NCI-H187 (cell line): Measurements from ENCODE around the gene SLX4IP.
"Not testable (repeated sequence)": the region's sequence is repeated elsewhere in the genome, so short reads cannot be mapped to it uniquely, and the experiment has no call there.

ENCODE experiments used
- DNase-seq, 2 experiments: peaks; one replicate each; lab custom pipeline; 2025; lab: John Stamatoyannopoulos, UW

Gene SLX4IP

GRCh38 chr20:10573951-10574339 is 138.8 kb downstream of the SLX4IP start:
- DNase-seq, result no peak

- DNase-seq, result no peak
These were observed 141.4 kb downstream of the SLX4IP start for GRCh38 chr20:10576411-10577090.

GRCh38 chr20:10577648-10578047 is 142.5 kb downstream of the SLX4IP start:
- DNase-seq, result no peak

- no peak for DNase-seq
These were observed 143.5 kb downstream of the SLX4IP start for GRCh38 chr20:10578607-10579006.

- DNase-seq, result no peak
These were observed 144.8 kb downstream of the SLX4IP start for GRCh38 chr20:10579942-10580341.

DNA sequence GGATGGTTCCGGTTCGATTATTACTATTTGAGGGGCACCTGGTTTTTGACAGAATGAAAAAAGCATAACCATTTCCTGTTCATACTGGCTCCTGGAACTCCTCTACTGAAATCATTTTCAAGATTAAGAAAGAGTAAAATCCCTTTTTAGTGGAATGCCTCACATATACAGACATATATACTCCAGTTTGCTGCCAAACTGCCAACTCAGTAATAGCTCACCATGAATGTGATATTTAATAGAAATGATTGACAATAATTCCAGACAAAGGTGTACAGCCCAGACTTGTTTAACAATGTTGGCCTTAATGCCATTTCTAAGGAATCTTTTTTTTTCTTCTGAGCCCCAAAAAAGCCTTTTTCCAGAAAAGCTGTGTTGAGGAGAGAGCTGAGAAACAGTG is 145.6 kb downstream of the SLX4IP start:
- no peak for DNase-seq

DNA sequence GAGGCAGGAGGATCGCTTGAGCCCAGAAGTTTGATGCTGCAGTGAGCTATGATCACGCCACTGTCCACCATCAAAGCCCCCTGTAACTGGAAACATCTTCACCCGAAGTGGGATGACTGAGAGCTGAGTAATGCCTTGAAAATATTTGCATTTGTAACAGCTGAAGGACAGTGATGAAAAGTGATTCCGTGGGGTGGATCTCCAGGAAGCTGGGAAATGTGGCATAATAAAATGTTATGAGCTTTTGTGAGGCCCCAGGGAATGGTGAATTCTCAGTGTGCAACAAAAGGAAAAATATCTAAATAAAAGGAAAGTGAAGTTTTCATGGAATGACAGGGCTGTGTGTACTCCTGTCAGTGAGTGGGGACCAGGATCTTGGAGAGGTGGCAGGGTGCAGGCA is 146.7 kb downstream of the SLX4IP start:
- no peak for DNase-seq

DNA sequence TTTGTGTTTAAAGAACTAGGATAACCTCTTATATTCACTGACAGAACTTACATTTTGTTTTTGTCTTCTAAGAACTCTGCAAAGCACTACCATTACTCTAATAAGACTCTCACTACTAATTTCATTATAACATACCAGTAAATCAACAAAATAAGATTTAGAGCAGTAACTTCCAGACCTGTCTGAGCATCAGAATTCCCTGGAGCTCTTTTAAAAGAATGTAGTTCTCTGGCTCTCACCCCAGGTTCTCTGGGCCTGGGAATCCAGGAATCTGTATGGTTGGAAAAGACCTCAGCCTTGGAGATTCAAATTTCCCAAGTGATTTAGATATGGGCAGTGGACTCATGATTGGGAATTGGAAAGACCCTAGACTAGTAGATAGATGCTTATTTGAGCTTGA is 149.3 kb downstream of the SLX4IP start:
- DNase-seq, result no peak

- DNase-seq, result no peak
These were observed 150.2 kb downstream of the SLX4IP start for GRCh38 chr20:10585308-10585707.

- DNase-seq, result no peak
These were observed 151.2 kb downstream of the SLX4IP start for GRCh38 chr20:10586296-10586695.

- DNase-seq, result not testable (repeated sequence)
These were observed 155.3 kb downstream of the SLX4IP start for GRCh38 chr20:10590446-10590845.

- DNase-seq, result no peak
These were observed 156.0 kb downstream of the SLX4IP start for GRCh38 chr20:10590950-10591671.

DNA sequence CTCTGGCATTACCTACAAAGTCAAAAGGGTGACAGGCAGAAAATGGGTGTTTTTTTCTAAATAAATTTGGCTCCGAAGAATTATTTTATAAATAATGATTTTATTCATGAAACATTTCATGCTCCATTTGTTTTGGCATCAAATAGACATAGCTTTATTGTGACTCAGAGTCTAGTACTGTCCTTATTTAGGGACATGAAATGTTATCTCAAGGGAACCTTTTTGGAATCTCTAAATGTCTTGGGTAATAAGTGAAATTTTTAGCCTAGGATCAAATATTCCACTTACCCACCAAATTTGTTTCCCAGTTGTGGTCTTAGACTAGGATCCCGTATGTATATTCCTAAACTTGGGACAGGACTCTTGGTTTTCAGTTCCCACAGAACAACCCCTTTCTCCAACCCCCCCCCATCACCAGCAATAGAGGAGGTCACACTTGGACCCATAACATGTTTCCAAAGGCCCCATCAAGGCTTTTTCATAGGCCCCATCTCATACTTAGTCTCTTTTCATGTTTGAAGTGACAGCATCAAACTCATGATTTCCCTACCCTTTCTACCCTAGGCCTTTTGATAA is 156.9 kb downstream of the SLX4IP start:
- DNase-seq, result no peak

DNA sequence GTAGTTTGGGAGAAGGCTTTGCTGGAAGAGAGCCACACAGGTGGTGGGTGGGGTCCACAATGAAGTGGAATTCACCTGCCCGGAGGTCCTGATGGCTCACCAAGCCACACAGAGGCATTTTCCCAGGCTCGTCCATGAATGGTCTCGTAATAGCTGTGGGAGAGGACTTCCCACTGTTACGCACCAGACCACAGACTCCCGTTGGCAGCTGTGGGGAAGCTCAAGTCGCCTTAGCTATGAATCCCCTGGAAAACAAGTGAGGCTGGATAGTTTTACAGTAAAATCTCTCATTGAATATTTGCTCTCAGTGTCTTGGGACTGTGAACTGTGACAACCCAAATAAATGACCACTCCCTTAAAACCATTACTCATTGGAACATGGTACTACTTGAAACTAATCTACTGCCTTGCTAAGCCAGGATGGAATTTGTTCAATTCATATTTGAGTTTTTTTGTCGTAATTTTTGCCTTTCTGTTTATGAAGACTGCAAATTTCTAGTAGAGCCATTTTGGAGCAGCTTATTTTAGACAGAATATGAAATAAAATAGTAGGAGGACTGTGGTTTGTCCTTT is 159.3 kb downstream of the SLX4IP start:
- DNase-seq, result no peak

GRCh38 chr20:10595266-10595665 is 160.2 kb downstream of the SLX4IP start:
- DNase-seq, result no peak

DNA sequence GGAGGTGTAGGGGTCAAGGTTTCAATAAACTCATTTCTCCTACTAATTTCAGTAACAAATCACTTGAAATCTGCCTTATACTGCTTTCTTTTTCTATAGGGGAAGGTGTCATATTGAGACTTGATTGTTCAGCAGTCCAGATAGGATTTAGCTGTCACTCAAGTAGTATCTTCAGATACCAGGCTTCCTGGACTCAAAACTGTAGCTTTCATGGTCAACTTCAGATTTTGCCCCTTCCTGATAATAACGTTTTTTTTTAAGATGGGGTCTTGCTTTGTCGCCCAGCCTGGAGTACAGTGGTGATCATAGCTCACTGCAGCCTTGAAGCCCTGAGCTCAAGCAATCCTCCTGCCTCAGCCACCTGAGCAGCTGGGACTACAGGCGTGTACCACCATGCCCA is 160.9 kb downstream of the SLX4IP start:
- DNase-seq, result no peak

- no peak for DNase-seq
These were observed 161.6 kb downstream of the SLX4IP start for GRCh38 chr20:10596710-10597121.

DNA sequence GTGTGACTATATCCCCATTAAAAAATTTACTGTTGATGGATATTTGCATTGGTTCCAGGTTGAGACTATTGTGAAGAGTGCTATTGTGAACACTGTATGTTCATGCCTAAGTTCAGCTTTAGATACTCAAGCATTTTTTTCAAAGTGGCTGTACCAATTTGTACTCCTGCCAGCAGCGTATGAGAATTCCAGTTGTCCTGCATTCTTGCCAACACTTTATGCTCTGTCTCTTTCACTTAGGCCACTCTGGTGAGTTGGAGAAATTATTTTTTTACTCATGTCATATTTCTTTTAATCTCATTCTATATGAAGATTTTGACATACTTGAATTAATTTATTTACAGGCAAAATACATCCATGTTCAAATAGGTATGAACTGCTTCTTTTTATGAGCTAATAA is 162.5 kb downstream of the SLX4IP start:
- DNase-seq, result no peak

DNA sequence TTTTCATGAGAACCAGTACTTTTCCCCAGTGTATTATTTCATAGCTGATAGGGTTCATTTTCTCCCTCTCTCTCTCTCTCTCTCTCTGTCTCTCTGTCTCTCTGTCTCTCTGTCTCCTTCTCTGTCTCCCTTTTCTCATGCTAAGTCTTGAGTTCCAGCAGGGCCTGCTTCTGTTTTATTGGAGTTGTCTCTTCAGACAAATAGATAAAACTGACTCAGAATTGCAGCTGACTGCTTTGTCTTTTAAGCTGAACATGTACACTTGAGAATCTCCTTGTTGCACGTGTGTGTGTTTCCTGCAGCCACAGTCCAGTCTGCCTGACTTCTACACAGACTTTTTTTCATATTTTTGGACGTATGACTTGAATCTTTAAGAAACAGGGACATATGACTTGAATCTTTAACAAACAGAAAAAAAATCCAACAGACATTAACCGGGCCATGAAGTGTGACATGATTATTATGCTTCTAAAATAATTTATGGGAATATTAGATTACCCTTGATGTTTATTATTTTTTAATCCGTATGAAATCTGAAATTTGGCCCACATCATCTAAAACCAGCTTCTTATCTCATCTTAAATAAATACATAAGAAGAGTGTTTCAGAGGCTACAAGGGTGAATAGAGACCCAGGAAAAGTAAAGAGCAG is 167.2 kb downstream of the SLX4IP start:
- DNase-seq, result no peak

DNA sequence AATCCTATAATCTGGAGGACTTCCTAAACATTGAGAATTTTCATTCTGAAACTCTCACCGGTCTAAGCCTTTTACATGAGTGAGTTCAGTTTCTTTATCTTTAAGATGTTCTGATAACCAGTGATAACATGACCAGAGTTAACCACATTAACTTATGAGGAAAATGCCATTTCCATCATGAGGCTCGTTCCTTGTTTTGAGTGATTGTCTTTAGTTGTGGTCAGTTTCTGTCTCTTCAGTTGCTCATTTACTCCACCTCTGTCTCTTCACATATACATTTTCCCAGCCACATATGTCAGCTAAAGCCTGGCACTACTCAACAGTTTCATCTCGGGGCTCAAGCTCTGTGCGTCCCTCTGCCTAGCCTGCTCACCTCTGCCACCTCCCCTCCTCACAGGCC is 168.3 kb downstream of the SLX4IP start:
- no peak for DNase-seq

GRCh38 chr20:10603971-10604864 is 169.1 kb downstream of the SLX4IP start:
- no peak for DNase-seq
